Stimulated activated CD8-positive, alpha-beta memory T cell treated with anti-CD3 and anti-CD28 coated beads, Interleukin-4, amount 100 ng/mL, for 1 hour (primary cell): ENCODE results near the gene PTAR1.

Experiments used
- DNase-seq, 2 donors: peaks; one replicate each; pipeline ENCODE4 v3.0.0-alpha.2; 2020; ENCODE audit warnings: low read depth in 2 of 2, low spot score in 1 of 2

The PTAR1 gene

GRCh38 chr9:69753830-69754229 is 6.0 kb downstream of the PTAR1 start:
- no peak for DNase-seq

GRCh38 chr9:69750085-69750484 is 9.7 kb downstream of the PTAR1 start:
- no peak for DNase-seq

GRCh38 chr9:69748304-69748703 is 11.5 kb downstream of the PTAR1 start:
- no peak for DNase-seq

DNA sequence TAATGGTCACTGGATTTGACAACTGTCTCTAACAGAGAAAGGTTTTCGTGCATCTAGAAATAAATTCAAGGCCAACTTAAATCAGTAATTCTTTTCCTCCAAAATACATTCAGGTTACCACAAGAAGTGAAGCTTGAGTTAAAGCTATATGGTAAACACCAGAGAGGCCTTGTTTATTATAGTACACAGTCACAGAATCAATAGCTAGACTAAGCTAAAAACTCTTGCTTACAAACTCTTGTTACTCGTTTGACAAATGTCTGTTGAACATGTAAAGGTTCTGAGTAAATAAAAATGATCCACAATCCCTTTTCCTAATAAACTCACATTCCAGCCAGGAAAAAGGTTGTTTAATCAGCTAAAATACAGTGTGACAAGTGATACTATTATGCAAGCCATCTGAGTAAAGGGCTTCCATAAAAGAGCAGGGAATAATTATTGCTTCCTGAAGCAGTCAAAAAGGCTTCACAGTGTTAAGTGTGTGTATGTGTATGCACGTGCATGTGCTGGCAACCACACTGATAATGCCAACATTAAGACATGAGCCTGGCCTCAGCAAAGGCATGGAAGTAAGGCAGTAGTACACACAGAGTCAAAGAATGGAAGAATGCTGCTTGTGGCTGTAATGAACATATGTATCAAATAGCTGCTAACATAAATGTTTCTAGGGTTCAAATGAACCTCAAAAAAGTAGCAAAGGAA is 12.8 kb downstream of the PTAR1 start:
- DNase-seq: no peak

GRCh38 chr9:69745716-69746437 is 13.9 kb downstream of the PTAR1 start:
- no peak for DNase-seq

- no peak for DNase-seq
Measured at GRCh38 chr9:69744688-69745380, 15.0 kb downstream of the PTAR1 start.

- no peak for DNase-seq
Measured at GRCh38 chr9:69743930-69744329, 15.9 kb downstream of the PTAR1 start.

- DNase-seq: no peak
Measured at GRCh38 chr9:69740872-69741505, 18.8 kb downstream of the PTAR1 start.

DNA sequence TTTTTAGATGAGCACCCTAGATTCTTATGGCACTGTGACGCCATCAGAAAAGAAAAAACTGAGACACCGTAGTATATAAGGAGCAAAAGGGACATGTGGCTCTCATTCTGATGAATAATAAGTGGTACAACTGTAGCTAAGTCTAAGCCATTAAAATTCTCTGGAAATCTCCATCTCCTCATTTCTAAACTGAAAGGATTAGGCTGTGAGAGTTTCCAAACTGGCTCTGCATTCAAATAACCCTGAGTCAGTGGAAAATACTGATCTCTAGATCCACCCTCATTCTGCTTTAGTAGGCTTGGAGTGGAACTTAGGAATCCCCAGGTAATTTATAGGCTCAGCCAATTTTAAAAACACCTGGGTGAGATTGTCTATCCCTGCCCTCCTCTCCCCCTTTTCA is 28.5 kb downstream of the PTAR1 start:
- no peak for DNase-seq

DNA sequence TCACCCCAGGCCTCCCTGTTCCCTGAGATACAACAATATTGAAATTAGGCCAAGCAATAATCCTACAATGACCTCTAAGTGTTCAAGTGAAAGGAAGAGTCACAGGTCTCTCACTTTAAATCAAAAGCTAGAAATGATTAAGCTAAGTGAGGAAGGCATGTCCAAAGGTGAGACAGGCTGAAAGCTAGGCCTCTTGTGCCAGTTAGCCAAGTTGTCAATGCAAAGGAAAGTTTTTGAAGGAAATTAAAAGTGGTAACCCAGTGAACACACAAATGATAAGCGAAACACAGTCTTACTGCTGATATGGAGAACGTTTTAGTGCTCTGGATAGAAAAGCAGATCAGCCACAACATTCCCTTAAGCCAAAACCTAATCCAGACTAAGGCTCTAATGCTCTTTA is 39.8 kb downstream of the PTAR1 start:
- no peak for DNase-seq

- no peak for DNase-seq
Measured at GRCh38 chr9:69719367-69719766, 40.4 kb downstream of the PTAR1 start.

GRCh38 chr9:69718218-69718617 is 41.6 kb downstream of the PTAR1 start:
- DNase-seq: no peak

- no peak for DNase-seq
Measured at GRCh38 chr9:69715825-69716224, 44.0 kb downstream of the PTAR1 start.

DNA sequence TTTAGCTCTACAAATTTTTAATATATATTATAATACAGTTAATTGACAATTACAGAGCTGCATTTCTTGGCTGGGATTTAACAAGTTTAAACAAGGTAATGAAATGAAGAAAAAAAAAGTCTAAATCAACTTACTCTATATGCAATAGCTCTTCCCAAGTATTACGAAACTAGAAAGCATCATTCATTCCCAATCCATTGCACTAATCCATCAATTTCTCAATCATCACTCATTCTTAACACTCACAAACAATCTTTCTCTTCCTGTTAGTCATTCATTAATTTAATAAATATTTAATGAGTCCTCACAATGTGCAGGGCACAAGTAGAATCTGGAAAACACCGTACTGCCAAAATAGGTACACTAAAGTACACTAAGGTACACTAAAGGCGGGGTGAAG is 44.7 kb downstream of the PTAR1 start:
- no peak for DNase-seq

DNA sequence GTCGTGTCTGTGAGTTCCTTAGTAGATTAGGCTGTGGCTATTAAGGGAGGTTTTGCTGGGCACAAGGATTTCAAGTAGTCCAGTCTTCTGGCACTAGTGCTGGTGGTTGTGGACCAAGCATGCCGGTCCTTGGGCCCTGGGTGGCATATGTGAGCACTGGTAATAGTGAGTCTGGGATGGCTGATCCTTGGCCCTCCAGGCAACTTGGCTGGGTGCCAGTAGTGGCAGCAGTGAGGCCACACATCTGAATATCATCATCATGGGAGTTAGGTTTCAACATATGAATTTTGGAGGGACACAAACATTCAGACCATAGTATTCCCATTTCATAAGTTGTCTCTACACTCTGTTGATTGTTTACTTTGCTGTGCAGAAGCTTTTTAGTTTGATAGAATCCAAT is 62.3 kb downstream of the PTAR1 start:
- DNase-seq: no peak

GRCh38 chr9:69696802-69697201 is 63.0 kb downstream of the PTAR1 start:
- DNase-seq: no peak

- DNase-seq: no peak
Measured at GRCh38 chr9:69689991-69690538, 69.7 kb downstream of the PTAR1 start.

- no peak for DNase-seq
Measured at GRCh38 chr9:69683927-69684326, 75.9 kb downstream of the PTAR1 start.

- DNase-seq: no peak
Measured at GRCh38 chr9:69678843-69679538, 80.8 kb downstream of the PTAR1 start.

DNA sequence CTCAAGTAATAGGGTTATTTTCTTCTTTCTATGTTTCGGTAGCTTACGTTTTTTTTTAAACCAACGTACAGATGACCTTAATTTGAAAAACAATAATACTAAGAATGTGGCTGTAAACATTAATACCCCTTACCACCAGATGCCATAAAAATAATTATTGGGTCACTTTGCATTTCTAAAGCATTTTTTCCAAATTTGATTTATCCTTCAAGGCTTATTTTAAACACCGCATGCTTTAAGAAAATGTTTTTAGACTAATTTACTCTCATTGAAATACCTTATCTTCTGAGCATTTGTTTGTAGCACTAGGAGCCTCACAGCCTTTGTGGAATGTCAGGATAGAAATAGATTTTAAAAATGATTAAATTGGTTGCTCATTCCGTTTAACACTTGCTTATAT is 81.9 kb downstream of the PTAR1 start:
- DNase-seq: no peak

DNA sequence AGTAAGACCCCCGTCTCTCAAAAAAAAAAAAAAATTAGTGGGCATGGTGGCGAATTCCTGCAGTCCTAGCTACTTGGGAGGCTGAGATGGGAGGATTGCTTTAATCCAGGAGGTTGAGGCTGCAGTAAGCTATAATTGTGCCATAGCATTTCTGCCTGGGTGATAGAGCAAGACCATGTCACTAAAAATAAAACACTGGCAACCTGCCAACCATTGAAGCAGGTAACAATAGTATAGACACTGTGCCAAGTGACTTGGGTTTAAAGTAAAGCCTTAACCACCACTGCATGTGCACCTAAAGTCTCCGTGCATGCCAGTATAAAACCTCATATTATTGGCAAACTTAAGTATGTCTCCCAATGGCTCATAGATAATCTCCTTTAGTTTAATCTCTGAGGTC is 84.2 kb downstream of the PTAR1 start:
- no peak for DNase-seq
